ENCODE data around the gene CCDC27. TPM values are rescaled to one million over a fixed set of nuclear protein-coding genes. Genes with fewer than 3 reads are reported as not detected.

The CCDC27 gene
- total RNA-seq, 4 donors from 2014 or later, result not detected

- TF ChIP-seq CTCF (IDR thresholded peaks at IDR 0.05), result no peak
- TF ChIP-seq POLR2A (IDR thresholded peaks at IDR 0.05), result no peak
- Histone ChIP-seq H3K36me3 (peaks cover 0 to 20% (median 0%) of the 10 kb centered on the region in 3 donors), H3K9me3 (no peaks in the 10 kb centered on the region), H3K27ac (no peak overlapping the region), H3K27me3 (no peaks in the 10 kb centered on the region), H3K4me3 (no peak overlapping the region), H3K4me1 (peaks cover 0 to 10% (median 2%) of the 10 kb centered on the region in 4 donors)
- DNase-seq, result no peak
Observed at GRCh38 chr1:3741566-3742438, 10.4 kb upstream of the CCDC27 start.

- Histone ChIP-seq H3K4me3 (no peak overlapping the region), H3K36me3 (peaks cover 0 to 14% (median 0%) of the 10 kb centered on the region in 3 donors), H3K27me3 (no peaks in the 10 kb centered on the region), H3K9me3 (no peaks in the 10 kb centered on the region), H3K4me1 (peaks cover 0 to 13% (median 2%) of the 10 kb centered on the region in 4 donors), H3K27ac (no peak overlapping the region)
- TF ChIP-seq POLR2A (IDR thresholded peaks at IDR 0.05), result no peak
- no peak for TF ChIP-seq CTCF (IDR thresholded peaks at IDR 0.05)
- DNase-seq, result no peak
Observed at GRCh38 chr1:3742439-3743298, 9.6 kb upstream of the CCDC27 start.

- peaks cover 0 to 19% (median 2%) of the 10 kb centered on the region in 4 donors for H3K4me1 ChIP-seq
- H3K36me3 ChIP-seq, result peaks cover 0 to 6% (median 0%) of the 10 kb centered on the region in 3 donors
- no peak for TF ChIP-seq CTCF (IDR thresholded peaks at IDR 0.05)
- no peak for TF ChIP-seq POLR2A (IDR thresholded peaks at IDR 0.05)
- no peaks in the 10 kb centered on the region for H3K9me3 ChIP-seq
- DNase-seq, result no peak
- H3K27ac ChIP-seq, result no peak overlapping the region
- no peaks in the 10 kb centered on the region for H3K27me3 ChIP-seq
- no peak overlapping the region for H3K4me3 ChIP-seq
Observed at GRCh38 chr1:3743421-3743820, 8.8 kb upstream of the CCDC27 start.

GRCh38 chr1:3743826-3744225, 8.4 kb upstream of the CCDC27 start:
- no peaks in the 10 kb centered on the region for H3K9me3 ChIP-seq
- no peak overlapping the region for H3K27ac ChIP-seq
- TF ChIP-seq POLR2A (IDR thresholded peaks at IDR 0.05) (no peak), CTCF (IDR thresholded peaks at IDR 0.05) (no peak)
- DNase-seq, result no peak
- peaks cover 0 to 19% (median 2%) of the 10 kb centered on the region in 4 donors for H3K4me1 ChIP-seq
- H3K4me3 ChIP-seq, result no peak overlapping the region
- peaks cover 0 to 2% (median 0%) of the 10 kb centered on the region in 3 donors for H3K36me3 ChIP-seq
- H3K27me3 ChIP-seq, result no peaks in the 10 kb centered on the region

GRCh38 chr1:3744646-3745045, 7.6 kb upstream of the CCDC27 start:
- Histone ChIP-seq H3K4me1 (peaks cover 0 to 19% (median 2%) of the 10 kb centered on the region in 4 donors), H3K27me3 (no peaks in the 10 kb centered on the region), H3K4me3 (no peak overlapping the region), H3K9me3 (no peaks in the 10 kb centered on the region), H3K27ac (no peak overlapping the region), H3K36me3 (no peaks in the 10 kb centered on the region)
- DNase-seq, result no peak
- no peak for TF ChIP-seq CTCF (IDR thresholded peaks at IDR 0.05)

All from Peyer's patch (tissue), 4 donors.